A673 (cell line): Measurements from ENCODE around the gene TBC1D26.
"Not testable (repeated sequence)": the region's sequence is repeated elsewhere in the genome, so short reads cannot be mapped to it uniquely, and the experiment has no call there.

ENCODE experiments used
- EZH2 ChIP-seq: fragments of 200-600 bp; sonication (generic); IDR thresholded peaks from 2 replicates; pipeline ENCODE4 v1.6.1; 2017; ENCODE audit warnings: borderline replicate concordance, low read depth, mild to moderate bottlenecking, mixed read lengths, antibody characterized with exemption, low read length; ENCODE audit not compliant: poor library complexity, severe bottlenecking
- TF ChIP-seq, protein P1 (sequence below): fragments of 300-800, 200-600 bp; sonication (generic); conservative IDR thresholded peaks from 2 replicates; pipeline ENCODE4 v1.5.1; 2017; ENCODE audit warnings: low read depth, mild to moderate bottlenecking, antibody characterized with exemption, low read length, moderate library complexity, mixed read lengths

DNA sequence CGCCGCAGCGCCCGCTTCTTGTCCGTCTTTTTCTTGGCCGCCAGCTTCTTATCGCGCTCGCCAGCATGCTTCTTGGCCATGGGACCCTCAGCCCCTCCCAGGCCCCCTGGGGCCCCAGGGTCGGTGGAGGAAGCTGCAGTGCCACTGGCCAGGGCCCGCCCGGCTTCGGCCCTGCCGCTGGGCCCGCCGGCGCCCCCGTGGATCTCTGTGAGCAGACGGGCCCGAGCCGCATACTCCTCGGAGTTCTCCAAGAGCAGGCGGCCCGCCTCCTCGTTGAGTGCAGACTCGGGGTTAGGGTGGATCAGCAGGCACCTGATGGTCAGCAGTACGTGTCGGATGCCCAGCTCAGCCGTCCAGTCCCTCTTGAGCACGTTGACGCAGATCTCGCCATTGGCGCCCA lies 27.8 kb upstream of the TBC1D26 start:
- TF ChIP-seq, protein P1, sequence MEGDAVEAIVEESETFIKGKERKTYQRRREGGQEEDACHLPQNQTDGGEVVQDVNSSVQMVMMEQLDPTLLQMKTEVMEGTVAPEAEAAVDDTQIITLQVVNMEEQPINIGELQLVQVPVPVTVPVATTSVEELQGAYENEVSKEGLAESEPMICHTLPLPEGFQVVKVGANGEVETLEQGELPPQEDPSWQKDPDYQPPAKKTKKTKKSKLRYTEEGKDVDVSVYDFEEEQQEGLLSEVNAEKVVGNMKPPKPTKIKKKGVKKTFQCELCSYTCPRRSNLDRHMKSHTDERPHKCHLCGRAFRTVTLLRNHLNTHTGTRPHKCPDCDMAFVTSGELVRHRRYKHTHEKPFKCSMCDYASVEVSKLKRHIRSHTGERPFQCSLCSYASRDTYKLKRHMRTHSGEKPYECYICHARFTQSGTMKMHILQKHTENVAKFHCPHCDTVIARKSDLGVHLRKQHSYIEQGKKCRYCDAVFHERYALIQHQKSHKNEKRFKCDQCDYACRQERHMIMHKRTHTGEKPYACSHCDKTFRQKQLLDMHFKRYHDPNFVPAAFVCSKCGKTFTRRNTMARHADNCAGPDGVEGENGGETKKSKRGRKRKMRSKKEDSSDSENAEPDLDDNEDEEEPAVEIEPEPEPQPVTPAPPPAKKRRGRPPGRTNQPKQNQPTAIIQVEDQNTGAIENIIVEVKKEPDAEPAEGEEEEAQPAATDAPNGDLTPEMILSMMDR = not testable (repeated sequence)
- TF ChIP-seq EZH2 = not testable (repeated sequence)
